Measurements from ENCODE around the gene BANP. TPM values are rescaled to one million over a fixed set of nuclear protein-coding genes. Genes with fewer than 3 reads are reported as not detected.
"Not testable (repeated sequence)": the region's sequence is repeated elsewhere in the genome, so short reads cannot be mapped to it uniquely, and the experiment has no call there.

BANP gene
- total and polyA plus RNA-seq, 2 of the 8 experiments (the other 6 are each of a cell fraction or from before 2014, with no cell fraction given), result 25.8 to 39.8 TPM

DNA sequence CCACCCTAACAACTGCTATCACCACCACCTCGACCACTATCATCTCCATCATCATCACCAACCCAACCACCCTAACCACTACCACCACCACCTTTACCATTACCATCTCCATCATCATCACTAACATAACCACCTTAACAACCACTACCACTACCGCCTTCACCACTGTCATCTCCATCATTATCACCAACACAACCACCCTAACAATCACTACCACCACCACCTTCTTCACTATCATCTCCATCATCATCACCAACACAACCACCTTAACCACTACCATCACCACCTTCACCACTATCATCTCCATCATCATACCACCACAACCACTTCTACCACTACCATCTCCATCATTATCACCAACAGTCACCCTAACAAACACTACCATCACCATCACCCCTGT, 101.4 kb downstream of the BANP start (continued):
- TF ChIP-seq TAF1 (IDR thresholded peaks at IDR 0.05; ENCODE audit: low read depth, low read length), result no peak

DNA sequence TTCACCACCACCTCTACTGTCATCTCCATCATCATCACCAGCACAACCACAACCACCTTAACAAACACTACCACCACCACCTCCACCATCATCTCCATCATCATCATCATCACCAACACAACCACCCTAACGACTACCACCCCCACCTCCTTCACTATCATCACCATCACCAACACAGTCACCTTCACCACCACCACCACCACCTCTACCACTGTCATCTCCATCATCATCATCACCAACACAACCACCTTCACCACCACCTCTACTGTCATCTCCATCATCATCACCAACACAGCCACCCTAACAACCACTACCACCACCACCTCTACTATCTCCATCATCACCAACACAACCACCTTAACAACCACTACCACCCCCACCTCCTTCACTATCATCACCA, 102.2 kb downstream of the BANP start:
- DNase-seq (ENCODE audit: low read depth in 1 of 2, low spot score in 2 of 2); H2BK15ac ChIP-seq (ENCODE audit: low read length); H2BK12ac ChIP-seq (ENCODE audit: low read depth, low read length); H2AFZ ChIP-seq (ENCODE audit: low read length); H3K79me1 ChIP-seq (ENCODE audit: low read depth, low read length); H2BK120ac ChIP-seq (replicated peaks; ENCODE audit: low read depth, low read length); H4K91ac ChIP-seq (replicated peaks; ENCODE audit: insufficient read length, low read length); H2AK5ac ChIP-seq (ENCODE audit: low read depth, low read length); H3K27ac ChIP-seq (ENCODE audit: low read depth, low read length); H3K23ac ChIP-seq (ENCODE audit: insufficient read length); H3K4me1 ChIP-seq (replicated peaks in 1 of 4; ENCODE audit: control insufficient read depth in 3 of 4, insufficient read depth in 4 of 4, low read length in 3 of 4); H3K4me3 ChIP-seq (ENCODE audit: extremely low read depth in 1 of 4, insufficient read depth in 2 of 4, low read depth in 3 of 4, low read length in 4 of 4); H4K8ac ChIP-seq (ENCODE audit: extremely low read depth, insufficient read depth, low read length); H3K56ac ChIP-seq (replicated peaks; ENCODE audit: insufficient read length, low read depth, low read length); POLR2A ChIA-PET (ENCODE audit: partially characterized antibody); H3K9me3 ChIP-seq (ENCODE audit: insufficient read depth in 2 of 2, low read depth in 1 of 2, low read length in 1 of 2); H3K18ac ChIP-seq (ENCODE audit: extremely low read depth, low read length); H4K20me1 ChIP-seq (replicated peaks in 1 of 2; ENCODE audit: control insufficient read depth in 1 of 2, insufficient read depth in 2 of 2, low read length in 2 of 2); H3K4ac ChIP-seq (replicated peaks; ENCODE audit: insufficient read length, low read depth, low read length); H4K5ac ChIP-seq (ENCODE audit: insufficient read length, low read depth, low read length); H2BK5ac ChIP-seq (ENCODE audit: low read depth, low read length); H3K14ac ChIP-seq (ENCODE audit: insufficient read length); H3K4me2 ChIP-seq (ENCODE audit: insufficient read depth in 1 of 2, low read depth in 2 of 2, low read length in 2 of 2); H3K79me2 ChIP-seq (ENCODE audit: control insufficient read depth in 1 of 2, insufficient read depth in 2 of 2, low read length in 2 of 2); H3K27me3 ChIP-seq (replicated peaks in 1 of 4; ENCODE audit: control insufficient read depth in 3 of 4, extremely low read depth in 1 of 4, insufficient read depth in 3 of 4, low read length in 3 of 4); CTCF ChIA-PET (ENCODE audit: partially characterized antibody); H2BK20ac ChIP-seq (ENCODE audit: low read length); H3K9ac ChIP-seq (replicated peaks in 1 of 4; ENCODE audit: extremely low read depth in 1 of 4, low read depth in 3 of 4, low read length in 3 of 4); FAIRE-seq: not testable (repeated sequence)
- Histone ChIP-seq H3K23me2 (ENCODE audit: low read depth, low read length) (peaks cover 16% of the 10 kb centered on the region; the same call in 1 of the 2 replicates), H3K36me3 (ENCODE audit: control insufficient read depth in 2 of 4, insufficient read depth in 4 of 4, low read length in 3 of 4) (peaks cover 0 to 11% (median 5%) of the 10 kb centered on the region in 4 experiments; a peak in 2 of 8 replicates)
- 88% methylated on average over 1 of the region's 1 CpG; no CpG with 5 or more reads in 1 of the 2 experiments for WGBS, 2 experiments (ENCODE audit: extremely low coverage in 1 of 2, insufficient coverage in 1 of 2, insufficient read length in 1 of 2, insufficient replicate concordance in 2 of 2, low coverage in 1 of 2, low lambda C conversion rate in 2 of 2, missing lambda C conversion rate in 1 of 2)
